Germinal center (tissue), 1 donor: ENCODE data around the gene TNNI2.

Experiments used
- DNase-seq: peaks from one replicate; pipeline ENCODE4 v3.0.0; 2012; ENCODE audit warnings: mixed read lengths, low spot score

The TNNI2 gene

GRCh38 chr11:1888811-1889210, 50.0 kb downstream of the TNNI2 start:
- DNase-seq, result no peak

- DNase-seq, result no peak
Measured at GRCh38 chr11:1889224-1889930, 50.6 kb downstream of the TNNI2 start.

- no peak for DNase-seq
Measured at GRCh38 chr11:1889941-1890855, 51.4 kb downstream of the TNNI2 start.
